Measurements from ENCODE around the gene S1PR1.

- TF ChIP-seq CTCF (IDR thresholded peaks at IDR 0.05) (no peak), POLR2A (IDR thresholded peaks at IDR 0.05) (no peak)
These were observed 20.9 kb downstream of the S1PR1 start for GRCh38 chr1:101257500-101258325.

Measured in suprapubic skin (tissue), 3 donors.